Gastroesophageal sphincter (tissue), 4 donors: ENCODE data around the gene ZFYVE28. TPM values are rescaled to one million over a fixed set of nuclear protein-coding genes. Genes with fewer than 3 reads are reported as not detected.

Experiments
- ATAC-seq: fragments of 150-250 bp; one replicate; pipeline ENCODE4 v1.9.1; 2016; ENCODE audit warnings: mild to moderate bottlenecking, moderate library complexity
- H3K27ac ChIP-seq, 4 donors: fragments of 200-600 bp; sonication (generic) in 3 of 4; 1 replicate in 3 of 4; 2 replicates in 1 of 4; pipeline ENCODE4 v1.5.1; 2016 to 2019
- H3K27me3 ChIP-seq: fragments of 200-600 bp; sonication (generic); one replicate; pipeline ENCODE4 v1.5.1; 2019
- H3K36me3 ChIP-seq, 2 donors: fragments of 200-600 bp; sonication (generic); one replicate each; pipeline ENCODE4 v1.5.1; 2019; ENCODE audit warnings: control low read depth in 1 of 2
- H3K4me1 ChIP-seq, 3 donors: fragments of 200-600 bp; sonication (generic); 1 replicate in 2 of 3; 2 replicates in 1 of 3; pipeline ENCODE4 v1.5.1; 2016 to 2019; ENCODE audit warnings: control low read depth in 2 of 3
- H3K4me3 ChIP-seq, 2 donors: fragments of 200-600 bp; sonication (generic); one replicate each; pipeline ENCODE4 v1.5.1; 2019; ENCODE audit warnings: mild to moderate bottlenecking in 1 of 2, moderate library complexity in 1 of 2
- H3K9me3 ChIP-seq, 3 donors: fragments of 200-600 bp; sonication (generic); one replicate each; pipeline ENCODE4 v1.5.1; 2017 to 2019; ENCODE audit warnings: control low read depth in 2 of 3
- CTCF ChIP-seq, 4 experiments: fragments of 200-600 bp in 2 of 4; fragments of 450-650 bp in 2 of 4; sonication (generic) in 1 of 4; IDR thresholded peaks; one replicate each; pipeline ENCODE4 v1.5.1; 2017 to 2019; ENCODE audit warnings: antibody characterized with exemption in 4 of 4, mild to moderate bottlenecking in 2 of 4, moderate library complexity in 2 of 4
- EP300 ChIP-seq: sonication (generic); formaldehyde crosslinking; IDR thresholded peaks from one replicate; pipeline ENCODE4 v1.6.1; 2017; ENCODE audit warnings: antibody characterized with exemption, mild to moderate bottlenecking
- POLR2A ChIP-seq, 2 donors: fragments of 450-650 bp; IDR thresholded peaks; one replicate each; pipeline ENCODE4 v1.6.1; 2017; ENCODE audit warnings: antibody characterized with exemption in 2 of 2, mild to moderate bottlenecking in 2 of 2, moderate library complexity in 1 of 2
- POLR2AphosphoS5 ChIP-seq: sonication (generic); formaldehyde crosslinking; IDR thresholded peaks from one replicate; pipeline ENCODE4 v1.6.1; 2017; ENCODE audit warnings: antibody characterized with exemption
- WGBS, 2 donors: methylation state at CpG; one replicate each; pipeline ENCODE4 v1.1.5; 2018; ENCODE audit warnings: low coverage in 1 of 2; 5-methylcytosine and 5-hydroxymethylcytosine counted together
- total RNA-seq, 4 donors: library from RNA; depleted of rRNA; stranded (reverse); fragments of >200 nt; gene quantifications; one replicate each; pipeline ENCODE4 v1.1.0, GENCODE V29; 2016

The ZFYVE28 gene
- total RNA-seq, 4 donors from 2014 or later = 4.4 to 12.0 (median 8.2) TPM

- Histone ChIP-seq H3K27me3 (no peaks in the 10 kb centered on the region), H3K9me3 (peaks cover 0 to 34% (median 0%) of the 10 kb centered on the region in 3 donors)
Measured at GRCh38 chr4:2305766-2306501, 112.5 kb downstream of the ZFYVE28 start.

GRCh38 chr4:2304877-2305561 lies 113.4 kb downstream of the ZFYVE28 start:
- WGBS, 2 donors = 81% methylated on average over 3 of the region's 41 CpGs; no CpG with 5 or more reads in 1 of the 2 donors

More at GRCh38 chr4:2305766-2306501, 112.5 kb downstream of the ZFYVE28 start:
- no peak overlapping the region for H3K27ac ChIP-seq
- H3K4me1 ChIP-seq = peaks cover 0 to 9% (median 0%) of the 10 kb centered on the region in 3 donors
- no peak overlapping the region for H3K4me3 ChIP-seq
- WGBS, 2 donors = 84 to 100% methylated on average over 5 of the region's 11 CpGs
- no peak for TF ChIP-seq POLR2A (IDR thresholded peaks at IDR 0.05)
- TF ChIP-seq CTCF (IDR thresholded peaks at IDR 0.05) = no peak
- TF ChIP-seq POLR2AphosphoS5 = no peak
- TF ChIP-seq EP300 = no peak
- peaks cover 0 to 21% of the 10 kb centered on the region in 2 donors for H3K36me3 ChIP-seq
- no peak for ATAC-seq

DNA sequence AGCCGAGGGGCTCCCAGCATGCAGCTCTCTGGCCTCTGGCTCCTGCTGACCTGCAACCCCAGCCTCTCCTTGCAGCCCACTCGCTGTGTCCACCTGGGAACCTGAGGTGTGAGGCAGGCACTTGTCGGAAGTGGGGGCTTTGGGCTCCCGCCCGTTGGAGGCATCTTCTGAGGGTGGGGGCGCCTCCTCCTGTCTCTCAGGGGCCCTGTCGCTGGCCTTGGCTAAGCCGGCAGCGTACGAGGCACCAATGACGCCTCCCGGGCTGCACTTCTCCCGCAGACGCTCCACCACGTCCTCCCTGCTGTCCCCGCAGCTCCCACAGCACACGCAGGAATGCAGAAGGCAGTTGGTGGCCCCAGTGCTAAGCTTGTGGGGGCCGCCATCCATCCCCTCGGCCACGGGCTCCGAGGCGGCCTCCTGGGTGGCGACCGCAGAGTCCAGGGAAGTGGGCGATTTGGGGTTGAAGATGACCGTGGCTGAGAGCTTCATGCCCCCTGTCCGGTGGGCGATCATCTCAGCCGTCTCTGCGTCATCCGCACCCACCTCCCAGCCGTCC lies 114.0 kb downstream of the ZFYVE28 start:
- no peak for TF ChIP-seq POLR2AphosphoS5
- TF ChIP-seq POLR2A (IDR thresholded peaks at IDR 0.05) = no peak
- Histone ChIP-seq H3K9me3 (peaks cover 0 to 24% (median 0%) of the 10 kb centered on the region in 3 donors), H3K4me3 (no peak overlapping the region), H3K4me1 (peaks cover 0 to 9% (median 0%) of the 10 kb centered on the region in 3 donors), H3K27ac (no peak overlapping the region), H3K36me3 (peaks cover 0 to 21% of the 10 kb centered on the region in 2 donors), H3K27me3 (no peaks in the 10 kb centered on the region)
- no peak for ATAC-seq
- no CpG with 5 or more reads among the region's 32 CpGs for WGBS, 2 donors

More at GRCh38 chr4:2304877-2305561, 113.4 kb downstream of the ZFYVE28 start:
- Histone ChIP-seq H3K27ac (no peak overlapping the region), H3K4me3 (no peak overlapping the region), H3K4me1 (peaks cover 0 to 9% (median 0%) of the 10 kb centered on the region in 3 donors), H3K36me3 (peaks cover 0 to 21% of the 10 kb centered on the region in 2 donors), H3K9me3 (peaks cover 0 to 26% (median 0%) of the 10 kb centered on the region in 3 donors), H3K27me3 (no peaks in the 10 kb centered on the region)
- no peak for ATAC-seq
- TF ChIP-seq POLR2AphosphoS5 (no peak), POLR2A (IDR thresholded peaks at IDR 0.05) (no peak)

DNA sequence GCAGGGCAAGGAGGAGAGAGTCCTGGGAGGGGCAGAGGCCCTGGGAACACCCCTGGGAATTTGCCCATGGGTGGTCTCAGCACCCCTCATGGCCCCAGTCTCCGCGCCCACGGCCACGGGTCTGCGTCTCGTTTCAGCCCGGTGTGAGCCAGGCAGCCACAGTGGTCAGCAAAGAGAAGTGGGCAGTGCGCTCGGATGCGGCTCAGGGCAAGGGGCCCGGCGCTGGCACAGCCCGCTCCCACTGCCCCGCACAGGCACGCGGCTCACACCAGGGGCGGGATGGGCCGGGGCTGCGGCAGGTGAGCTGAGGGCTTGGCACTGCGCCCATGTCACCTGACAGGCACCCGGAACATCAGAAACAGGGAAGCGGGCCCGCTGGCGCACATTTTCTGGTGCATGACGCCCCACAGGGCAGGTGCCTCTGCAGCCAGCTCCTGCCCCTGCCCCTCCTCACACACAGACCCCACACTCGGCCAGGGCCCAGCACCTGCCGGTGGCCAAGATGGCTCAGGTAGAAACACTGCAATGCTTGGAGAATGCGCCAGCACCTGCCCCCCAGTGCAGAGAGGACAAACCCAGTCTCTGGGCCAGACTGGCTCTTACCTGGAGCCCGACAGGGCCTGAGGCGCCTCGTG lies 114.6 kb downstream of the ZFYVE28 start:
- no peak for TF ChIP-seq CTCF (IDR thresholded peaks at IDR 0.05)
- no peak for TF ChIP-seq POLR2AphosphoS5
- no peak for TF ChIP-seq POLR2A (IDR thresholded peaks at IDR 0.05)
- TF ChIP-seq EP300 = no peak
- ATAC-seq = no peak
- H3K27me3 ChIP-seq = no peaks in the 10 kb centered on the region
- H3K4me3 ChIP-seq = no peak overlapping the region
- H3K36me3 ChIP-seq = peaks cover 0 to 21% of the 10 kb centered on the region in 2 donors
- peaks cover 0 to 9% (median 0%) of the 10 kb centered on the region in 3 donors for H3K4me1 ChIP-seq
- WGBS, 2 donors = no CpG with 5 or more reads among the region's 31 CpGs
- no peak overlapping the region for H3K27ac ChIP-seq
- H3K9me3 ChIP-seq = peaks cover 0 to 24% (median 0%) of the 10 kb centered on the region in 3 donors

GRCh38 chr4:2303121-2303685 lies 115.2 kb downstream of the ZFYVE28 start:
- H3K4me1 ChIP-seq = peaks cover 0 to 9% (median 0%) of the 10 kb centered on the region in 3 donors
- ATAC-seq = no peak
- no peaks in the 10 kb centered on the region for H3K27me3 ChIP-seq
- H3K27ac ChIP-seq = no peak overlapping the region
- peaks cover 0 to 21% of the 10 kb centered on the region in 2 donors for H3K36me3 ChIP-seq
- peaks cover 0 to 24% (median 0%) of the 10 kb centered on the region in 3 donors for H3K9me3 ChIP-seq
- H3K4me3 ChIP-seq = no peak overlapping the region
- 89 to 95% methylated on average over 8 to 13 of the region's 19 CpGs for WGBS, 2 donors
- TF ChIP-seq CTCF (IDR thresholded peaks at IDR 0.05) (no peak), EP300 (no peak), POLR2A (IDR thresholded peaks at IDR 0.05) (no peak), POLR2AphosphoS5 (no peak)
